T-helper 2 cell (primary cell): ENCODE measurements around the gene EPM2A.
A peak's percentile ranks its signal among the peaks of the same experiment; 100 is the strongest.

ENCODE experiments used
- DNase-seq, 5 experiments: peaks; one replicate each; pipeline versions ENCODE4 v3.0.0 to v3.0.0-alpha.2; 2012 to 2022

The EPM2A gene

GRCh38 chr6:145670311-145670710, 65.0 kb downstream of the EPM2A start:
- no peak for DNase-seq

GRCh38 chr6:145669627-145670034, 65.7 kb downstream of the EPM2A start:
- no peak for DNase-seq

- DNase-seq, result no peak
Observed at GRCh38 chr6:145668844-145669243, 66.5 kb downstream of the EPM2A start.

- DNase-seq, result no peak
Observed at GRCh38 chr6:145660676-145661075, 74.6 kb downstream of the EPM2A start.

- no peak for DNase-seq
Observed at GRCh38 chr6:145656128-145656527, 79.2 kb downstream of the EPM2A start.

- DNase-seq, result no peak
Observed at GRCh38 chr6:145652572-145652971, 82.7 kb downstream of the EPM2A start.

- no peak for DNase-seq
Observed at GRCh38 chr6:145651988-145652387, 83.3 kb downstream of the EPM2A start.

- no peak for DNase-seq
Observed at GRCh38 chr6:145648149-145648548, 87.2 kb downstream of the EPM2A start.

GRCh38 chr6:145647602-145648001, 87.7 kb downstream of the EPM2A start:
- DNase-seq, result no peak

GRCh38 chr6:145643760-145644159, 91.6 kb downstream of the EPM2A start:
- DNase-seq, result peak in 1 of 5 experiments; percentile 24

- peak; percentile 19 to 71 (median 60) for DNase-seq
Observed at GRCh38 chr6:145633981-145634627, 101.2 kb downstream of the EPM2A start.

GRCh38 chr6:145632971-145633370, 102.3 kb downstream of the EPM2A start:
- DNase-seq, result no peak

GRCh38 chr6:145631374-145631773, 103.9 kb downstream of the EPM2A start:
- DNase-seq, result no peak

- no peak for DNase-seq
Observed at GRCh38 chr6:145630598-145630997, 104.7 kb downstream of the EPM2A start.

GRCh38 chr6:145629478-145629877, 105.8 kb downstream of the EPM2A start:
- DNase-seq, result no peak

GRCh38 chr6:145627451-145627850, 107.9 kb downstream of the EPM2A start:
- DNase-seq, result no peak

- DNase-seq, result no peak
Observed at GRCh38 chr6:145626857-145627256, 108.5 kb downstream of the EPM2A start.

- DNase-seq, result no peak
Observed at GRCh38 chr6:145623231-145623630, 112.1 kb downstream of the EPM2A start.

GRCh38 chr6:145621776-145622175, 113.5 kb downstream of the EPM2A start:
- peak in 1 of 5 experiments; percentile 1 for DNase-seq

- no peak for DNase-seq
Observed at GRCh38 chr6:145620088-145620487, 115.2 kb downstream of the EPM2A start.

GRCh38 chr6:145609521-145609920, 125.8 kb downstream of the EPM2A start:
- DNase-seq, result no peak

GRCh38 chr6:145608850-145609249, 126.5 kb downstream of the EPM2A start:
- DNase-seq, result no peak

GRCh38 chr6:145603991-145604390, 131.3 kb downstream of the EPM2A start:
- no peak for DNase-seq

GRCh38 chr6:145603424-145603833, 131.9 kb downstream of the EPM2A start:
- no peak for DNase-seq

GRCh38 chr6:145602726-145603326, 132.5 kb downstream of the EPM2A start:
- no peak for DNase-seq
